ENCODE measurements around the gene POLR3E.
"Not testable (repeated sequence)": the region's sequence is repeated elsewhere in the genome, so short reads cannot be mapped to it uniquely, and the experiment has no call there.

Gene POLR3E

DNA sequence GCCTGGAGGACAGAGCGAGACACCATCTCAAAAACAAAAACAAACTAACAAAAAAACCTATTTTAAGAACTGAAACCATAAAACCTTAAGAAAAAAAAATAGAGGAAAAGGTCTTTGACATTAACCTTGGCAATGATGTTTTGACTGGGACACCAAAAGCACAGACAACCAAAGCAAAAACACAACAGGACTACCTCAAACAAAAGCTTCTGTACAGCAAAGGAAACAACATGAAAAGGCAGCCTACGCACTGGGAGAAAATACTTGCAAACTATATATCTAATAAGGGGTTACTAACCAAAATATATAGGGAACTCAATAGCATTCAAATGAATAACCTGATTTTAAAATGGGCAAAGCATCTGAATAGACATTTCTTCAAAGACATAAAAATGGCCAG lies 44.9 kb downstream of the POLR3E start:
- Histone ChIP-seq H3K27me3 (replicated peaks; ENCODE audit: control insufficient read depth, insufficient read depth, low read length) (no peaks in the 10 kb centered on the region), H3K36me3 (ENCODE audit: control insufficient read depth, insufficient read depth, low read length, severe bottlenecking) (peaks cover 49% of the 10 kb centered on the region), H3K9ac (ENCODE audit: low read length) (no peak overlapping the region), H3K9me3 (ENCODE audit: control insufficient read depth, low read length) (peaks cover 12% of the 10 kb centered on the region), H3K4me3 (ENCODE audit: low read length) (no peak overlapping the region), H3K4me1 (ENCODE audit: control insufficient read depth, insufficient read depth, low read length) (no peaks in the 10 kb centered on the region)
- no peak for DNase-seq (ENCODE audit: low read depth)

DNA sequence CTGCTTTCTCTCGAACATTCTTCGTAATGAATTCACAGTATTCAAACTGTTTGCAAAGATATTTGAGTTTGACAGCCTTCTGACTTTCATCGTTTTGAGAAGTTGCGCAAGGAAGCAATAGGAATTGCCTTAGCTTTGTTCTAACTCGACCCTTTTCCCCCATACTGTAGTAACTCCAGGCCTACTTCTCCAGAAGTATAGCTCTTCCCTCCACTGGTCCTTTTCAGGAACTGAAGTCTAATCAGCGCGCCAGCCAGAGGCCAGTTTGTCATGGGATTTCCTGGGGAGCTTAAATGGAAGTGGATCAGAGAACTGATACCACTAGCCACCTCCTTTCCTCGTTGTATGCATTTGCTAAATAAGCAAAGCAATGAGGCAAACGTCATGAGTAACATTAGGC lies 49.3 kb downstream of the POLR3E start:
- H3K9me3 ChIP-seq (ENCODE audit: control insufficient read depth, low read length) = no peaks in the 10 kb centered on the region
- peaks cover 63% of the 10 kb centered on the region for H3K36me3 ChIP-seq (ENCODE audit: control insufficient read depth, insufficient read depth, low read length, severe bottlenecking)
- no peak for DNase-seq (ENCODE audit: low read depth)
- no peak overlapping the region for H3K9ac ChIP-seq (ENCODE audit: low read length)
- no peaks in the 10 kb centered on the region for H3K4me1 ChIP-seq (ENCODE audit: control insufficient read depth, insufficient read depth, low read length)
- no peak overlapping the region for H3K4me3 ChIP-seq (ENCODE audit: low read length)
- H3K27me3 ChIP-seq (replicated peaks; ENCODE audit: control insufficient read depth, insufficient read depth, low read length) = no peaks in the 10 kb centered on the region

DNA sequence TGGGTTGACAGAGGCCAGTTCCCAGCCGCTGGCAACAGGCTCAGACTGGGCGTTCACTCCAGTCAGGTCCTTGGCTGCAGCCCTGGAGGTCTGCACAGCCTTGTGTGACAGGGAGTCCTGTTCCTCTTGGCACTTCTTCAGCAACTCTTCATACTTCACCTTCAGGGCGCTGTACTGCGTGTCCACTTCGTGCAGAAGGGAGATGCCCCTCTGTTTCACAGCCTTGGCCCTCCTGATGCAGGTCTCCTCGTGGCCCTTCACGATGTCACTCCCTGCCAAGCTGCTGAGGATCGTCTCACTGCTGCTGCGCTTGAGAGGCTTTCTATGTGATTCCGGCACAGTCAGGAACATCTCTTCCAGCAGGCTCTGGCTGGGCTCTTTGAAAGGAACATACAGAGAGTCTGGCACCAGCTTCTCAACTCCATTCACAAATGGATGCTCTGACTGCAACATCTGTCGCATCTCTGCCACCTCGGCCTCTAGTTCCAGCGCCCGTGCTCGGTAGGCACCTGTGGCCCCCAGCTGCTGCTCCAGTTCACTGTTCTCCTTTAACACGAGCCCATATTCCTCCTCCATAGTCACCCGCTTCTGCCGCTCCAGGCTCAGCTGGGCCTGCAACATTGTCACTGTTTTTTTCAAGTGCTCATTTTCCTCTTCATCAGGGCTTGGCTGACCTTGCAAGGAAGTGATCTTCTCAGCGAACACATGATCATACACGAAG lies 50.1 kb downstream of the POLR3E start:
- Histone ChIP-seq H3K9ac (ENCODE audit: low read length) (no peak overlapping the region), H3K4me1 (ENCODE audit: control insufficient read depth, insufficient read depth, low read length) (peaks cover 2% of the 10 kb centered on the region), H3K36me3 (ENCODE audit: control insufficient read depth, insufficient read depth, low read length, severe bottlenecking) (peaks cover 63% of the 10 kb centered on the region), H3K27me3 (replicated peaks; ENCODE audit: control insufficient read depth, insufficient read depth, low read length) (no peaks in the 10 kb centered on the region), H3K4me3 (ENCODE audit: low read length) (no peak overlapping the region), H3K9me3 (ENCODE audit: control insufficient read depth, low read length) (no peaks in the 10 kb centered on the region)
- no peak for DNase-seq (ENCODE audit: low read depth)

DNA sequence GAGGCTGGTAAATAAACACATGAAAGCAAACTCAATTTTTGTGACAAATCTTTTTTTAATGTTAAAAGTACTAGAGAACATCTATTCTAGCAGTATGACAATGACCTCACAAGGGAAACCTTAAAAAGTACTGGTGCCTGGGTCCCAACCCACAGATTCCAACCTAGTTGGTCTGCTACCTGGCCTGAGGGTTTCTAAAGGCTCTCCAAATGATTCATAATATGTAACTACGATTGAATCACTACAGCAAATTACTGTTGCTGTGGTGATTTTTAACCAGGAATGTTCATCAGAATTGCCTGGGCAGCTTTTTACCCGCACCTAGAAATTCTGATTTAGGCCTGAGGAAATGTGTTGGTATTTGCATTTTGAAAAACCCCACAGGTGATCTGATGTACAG lies 51.1 kb downstream of the POLR3E start:
- Histone ChIP-seq H3K9ac (ENCODE audit: low read length) (no peak overlapping the region), H3K4me1 (ENCODE audit: control insufficient read depth, insufficient read depth, low read length) (peaks cover 12% of the 10 kb centered on the region), H3K4me3 (ENCODE audit: low read length) (no peak overlapping the region), H3K36me3 (ENCODE audit: control insufficient read depth, insufficient read depth, low read length, severe bottlenecking) (peaks cover 60% of the 10 kb centered on the region), H3K9me3 (ENCODE audit: control insufficient read depth, low read length) (no peaks in the 10 kb centered on the region), H3K27me3 (replicated peaks; ENCODE audit: control insufficient read depth, insufficient read depth, low read length) (no peaks in the 10 kb centered on the region)
- DNase-seq (ENCODE audit: low read depth) = no peak

DNA sequence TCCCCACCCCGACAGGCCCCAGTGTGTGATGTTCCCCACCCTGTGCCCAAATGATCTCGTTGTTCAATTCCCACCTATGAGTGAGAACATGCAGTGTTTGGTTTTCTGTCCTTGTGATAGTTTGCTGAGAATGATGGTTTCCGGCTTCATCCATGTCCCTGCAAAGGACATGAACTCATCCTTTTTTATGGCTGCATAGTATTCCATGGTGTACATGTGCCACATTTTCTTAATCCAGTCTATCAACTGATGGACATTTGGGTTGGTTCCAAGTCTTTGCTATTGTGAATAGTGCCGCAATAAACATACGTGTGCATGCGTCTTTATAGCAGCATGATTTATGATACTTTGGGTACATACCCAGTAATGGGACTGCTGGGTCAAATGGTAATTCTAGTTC lies 53.8 kb downstream of the POLR3E start:
- H3K9me3 ChIP-seq (ENCODE audit: control insufficient read depth, low read length); DNase-seq (ENCODE audit: low read depth); H3K4me3 ChIP-seq (ENCODE audit: low read length); H3K27me3 ChIP-seq (replicated peaks; ENCODE audit: control insufficient read depth, insufficient read depth, low read length); H3K9ac ChIP-seq (ENCODE audit: low read length): not testable (repeated sequence)
- peaks cover 43% of the 10 kb centered on the region for H3K36me3 ChIP-seq (ENCODE audit: control insufficient read depth, insufficient read depth, low read length, severe bottlenecking)
- H3K4me1 ChIP-seq (ENCODE audit: control insufficient read depth, insufficient read depth, low read length) = peaks cover 23% of the 10 kb centered on the region

DNA sequence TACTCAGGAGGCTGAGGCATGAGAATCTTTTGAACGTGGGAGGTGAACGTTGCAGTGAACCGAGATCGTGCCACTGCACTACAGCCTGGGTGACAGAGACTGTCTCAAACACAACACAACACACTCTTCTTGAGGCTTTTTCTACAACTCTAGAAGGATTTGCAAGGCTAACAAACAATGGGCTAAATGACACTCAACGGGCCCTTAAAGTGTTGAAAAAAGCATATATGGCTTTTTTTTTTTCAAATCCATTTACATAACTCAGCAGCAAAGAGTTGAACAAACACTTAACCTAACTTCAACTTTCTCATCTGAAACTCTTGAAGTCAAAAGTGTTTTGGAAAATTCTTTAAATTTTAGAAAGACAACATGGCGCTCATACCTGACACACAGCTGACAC lies 54.9 kb downstream of the POLR3E start:
- no peak overlapping the region for H3K9ac ChIP-seq (ENCODE audit: low read length)
- no peaks in the 10 kb centered on the region for H3K9me3 ChIP-seq (ENCODE audit: control insufficient read depth, low read length)
- H3K4me1 ChIP-seq (ENCODE audit: control insufficient read depth, insufficient read depth, low read length) = peaks cover 23% of the 10 kb centered on the region
- no peak overlapping the region for H3K4me3 ChIP-seq (ENCODE audit: low read length)
- H3K27me3 ChIP-seq (replicated peaks; ENCODE audit: control insufficient read depth, insufficient read depth, low read length) = no peaks in the 10 kb centered on the region
- no peak for DNase-seq (ENCODE audit: low read depth)
- H3K36me3 ChIP-seq (ENCODE audit: control insufficient read depth, insufficient read depth, low read length, severe bottlenecking) = peaks cover 32% of the 10 kb centered on the region

DNA sequence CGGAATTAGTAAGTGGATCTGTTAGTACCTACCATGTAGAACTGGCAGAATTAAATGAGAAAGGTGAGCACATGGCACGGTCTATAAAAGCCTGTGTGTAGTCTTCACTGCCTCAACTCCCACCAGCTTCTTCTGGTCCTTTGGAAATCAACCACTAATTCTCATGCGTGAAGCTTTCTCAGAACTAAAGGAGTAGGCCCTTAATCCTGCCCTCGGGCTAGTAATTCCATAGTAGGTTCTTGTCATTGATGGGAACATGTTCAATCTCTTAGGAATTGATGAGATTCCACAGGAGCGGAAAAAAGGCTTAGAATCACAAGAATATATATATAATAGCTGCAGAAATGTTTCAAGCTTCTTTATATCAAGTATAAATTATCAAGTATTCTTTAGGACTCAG lies 55.5 kb downstream of the POLR3E start:
- H3K36me3 ChIP-seq (ENCODE audit: control insufficient read depth, insufficient read depth, low read length, severe bottlenecking) = peaks cover 29% of the 10 kb centered on the region
- H3K27me3 ChIP-seq (replicated peaks; ENCODE audit: control insufficient read depth, insufficient read depth, low read length) = no peaks in the 10 kb centered on the region
- H3K4me1 ChIP-seq (ENCODE audit: control insufficient read depth, insufficient read depth, low read length) = peaks cover 23% of the 10 kb centered on the region
- no peak overlapping the region for H3K4me3 ChIP-seq (ENCODE audit: low read length)
- H3K9ac ChIP-seq (ENCODE audit: low read length) = no peak overlapping the region
- DNase-seq (ENCODE audit: low read depth) = no peak
- no peaks in the 10 kb centered on the region for H3K9me3 ChIP-seq (ENCODE audit: control insufficient read depth, low read length)

DNA sequence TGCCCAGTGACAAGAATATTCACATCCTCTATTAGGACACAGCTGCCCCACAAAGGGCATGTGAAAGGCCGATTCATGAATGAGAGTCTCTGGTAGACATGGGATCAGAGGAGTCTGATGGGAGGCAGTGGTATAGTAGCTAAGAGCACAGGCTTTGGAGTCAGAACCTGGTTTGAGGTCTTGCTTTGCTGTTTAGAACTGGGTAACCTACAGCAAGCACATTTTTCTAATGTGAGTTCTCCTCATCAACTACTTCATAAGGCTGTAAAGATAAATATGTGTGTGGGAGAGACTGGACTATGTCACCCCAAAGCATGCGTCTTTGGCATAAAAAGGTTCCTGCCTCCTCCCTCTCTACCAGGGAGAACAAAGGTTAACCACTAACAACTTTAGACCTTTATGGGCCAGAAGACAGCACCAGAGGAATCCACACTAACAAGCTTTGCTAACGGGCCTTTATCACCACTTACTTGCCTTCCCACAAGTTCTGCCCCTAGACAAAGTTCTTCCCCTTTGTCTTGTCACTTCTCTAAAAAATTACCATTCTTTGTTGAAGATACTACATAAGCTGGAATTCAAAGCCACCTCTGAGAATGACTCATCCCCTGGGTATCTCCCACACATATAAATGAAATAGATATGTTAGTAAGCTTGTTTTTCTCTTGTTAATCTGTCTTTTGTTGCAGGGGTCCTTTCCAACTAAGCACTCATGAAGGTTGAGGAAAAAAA lies 56.1 kb downstream of the POLR3E start:
- H3K9me3 ChIP-seq (ENCODE audit: control insufficient read depth, low read length) = no peaks in the 10 kb centered on the region
- H3K36me3 ChIP-seq (ENCODE audit: control insufficient read depth, insufficient read depth, low read length, severe bottlenecking) = peaks cover 24% of the 10 kb centered on the region
- peak; percentile 57 for DNase-seq (ENCODE audit: low read depth)
- peak overlapping the region; percentile 19 for H3K9ac ChIP-seq (ENCODE audit: low read length)
- H3K4me3 ChIP-seq (ENCODE audit: low read length) = peak overlapping the region; percentile 19
- H3K27me3 ChIP-seq (replicated peaks; ENCODE audit: control insufficient read depth, insufficient read depth, low read length) = no peaks in the 10 kb centered on the region
- H3K4me1 ChIP-seq (ENCODE audit: control insufficient read depth, insufficient read depth, low read length) = peaks cover 23% of the 10 kb centered on the region

DNA sequence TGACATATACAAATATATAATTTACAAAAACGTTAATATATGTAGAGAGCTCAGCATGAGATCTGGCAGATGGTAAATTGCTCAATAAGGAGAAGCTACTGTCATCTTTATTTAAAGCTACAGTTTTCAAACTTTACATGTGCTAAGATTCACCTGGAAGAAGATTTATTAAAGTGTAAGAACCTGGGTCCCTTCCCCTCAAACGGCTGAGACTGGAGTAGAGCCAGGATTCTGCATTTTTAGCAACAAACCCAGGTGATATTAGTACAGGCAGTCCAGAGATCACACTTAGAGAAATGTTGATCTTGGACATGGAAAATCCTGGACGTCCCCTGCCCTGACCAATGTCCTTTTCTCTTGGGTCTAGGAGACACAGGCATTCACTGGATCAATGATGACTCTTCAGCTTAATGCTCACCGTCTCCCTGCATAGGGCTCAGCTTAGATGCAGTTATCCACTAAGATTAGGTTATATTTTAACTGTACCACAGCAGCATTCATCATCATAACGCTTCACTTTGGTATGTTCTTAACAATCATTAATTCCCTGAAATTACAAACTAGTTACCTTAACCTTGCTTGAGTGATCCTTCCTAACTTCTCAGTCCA lies 56.8 kb downstream of the POLR3E start:
- H3K9ac ChIP-seq (ENCODE audit: low read length) = peak overlapping the region; percentile 19
- H3K36me3 ChIP-seq (ENCODE audit: control insufficient read depth, insufficient read depth, low read length, severe bottlenecking) = peaks cover 20% of the 10 kb centered on the region
- H3K4me3 ChIP-seq (ENCODE audit: low read length) = peak overlapping the region; percentile 19
- H3K4me1 ChIP-seq (ENCODE audit: control insufficient read depth, insufficient read depth, low read length) = peaks cover 23% of the 10 kb centered on the region
- no peak for DNase-seq (ENCODE audit: low read depth)
- no peaks in the 10 kb centered on the region for H3K27me3 ChIP-seq (replicated peaks; ENCODE audit: control insufficient read depth, insufficient read depth, low read length)
- H3K9me3 ChIP-seq (ENCODE audit: control insufficient read depth, low read length) = no peaks in the 10 kb centered on the region

DNA sequence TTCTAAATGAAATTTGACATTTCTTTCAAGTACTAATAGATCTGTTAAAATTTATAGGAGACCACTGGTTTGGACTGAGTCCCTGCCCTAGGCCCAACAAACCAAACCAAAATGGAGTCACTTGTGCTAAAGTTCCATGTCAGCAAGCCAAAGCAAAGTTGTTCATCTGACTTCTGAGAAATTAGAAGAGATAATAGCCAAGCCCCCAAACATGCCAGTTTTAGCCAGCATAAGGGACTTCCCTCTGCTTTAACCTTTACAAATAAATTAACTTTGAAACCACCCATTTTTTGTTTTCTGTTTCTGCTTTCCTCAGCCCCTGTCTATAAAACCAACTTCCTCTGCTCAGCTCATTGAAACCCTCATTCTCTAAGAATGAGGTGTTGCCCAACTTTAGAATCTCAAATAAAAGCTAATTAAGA lies 58.3 kb downstream of the POLR3E start:
- H3K4me1 ChIP-seq (ENCODE audit: control insufficient read depth, insufficient read depth, low read length) = peaks cover 23% of the 10 kb centered on the region
- H3K4me3 ChIP-seq (ENCODE audit: low read length) = no peak overlapping the region
- DNase-seq (ENCODE audit: low read depth) = no peak
- no peak overlapping the region for H3K9ac ChIP-seq (ENCODE audit: low read length)
- no peaks in the 10 kb centered on the region for H3K9me3 ChIP-seq (ENCODE audit: control insufficient read depth, low read length)
- H3K36me3 ChIP-seq (ENCODE audit: control insufficient read depth, insufficient read depth, low read length, severe bottlenecking) = peaks cover 17% of the 10 kb centered on the region
- no peaks in the 10 kb centered on the region for H3K27me3 ChIP-seq (replicated peaks; ENCODE audit: control insufficient read depth, insufficient read depth, low read length)

DNA sequence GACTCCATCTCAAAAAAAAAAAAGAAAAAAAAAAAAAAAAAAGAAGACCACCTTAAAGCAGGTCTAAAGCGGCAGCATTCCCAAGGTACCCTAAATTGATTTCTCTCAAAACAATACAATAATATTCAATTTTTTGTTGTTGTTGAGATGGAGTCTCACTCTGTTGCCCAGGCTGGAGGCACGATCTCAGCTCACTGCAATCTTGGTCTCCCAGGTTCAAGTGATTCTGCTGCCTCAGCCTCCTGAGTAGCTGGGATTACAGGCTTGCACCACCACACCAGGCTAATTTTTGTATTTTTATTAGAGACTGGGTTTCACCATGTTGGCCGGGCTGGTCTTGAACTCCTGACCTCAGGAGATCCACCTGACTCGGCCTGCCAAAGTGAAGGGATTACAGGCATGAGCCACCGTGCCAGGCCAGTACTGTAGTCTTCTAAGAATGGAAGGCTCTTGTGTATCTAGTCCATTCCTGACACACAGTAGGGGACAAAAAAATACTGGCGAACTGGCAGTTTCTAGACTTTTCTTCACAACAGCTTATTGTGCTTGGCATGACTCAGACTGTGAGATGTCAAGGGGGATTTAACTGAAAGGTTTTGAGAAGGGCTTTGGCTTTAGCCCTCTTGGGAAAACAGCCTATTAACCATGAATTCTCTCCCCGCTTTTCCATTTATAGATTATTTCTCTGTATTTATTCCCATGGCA lies 59.9 kb downstream of the POLR3E start:
- Histone ChIP-seq H3K9ac (ENCODE audit: low read length) (no peak overlapping the region), H3K4me3 (ENCODE audit: low read length) (no peak overlapping the region), H3K27me3 (replicated peaks; ENCODE audit: control insufficient read depth, insufficient read depth, low read length) (no peaks in the 10 kb centered on the region), H3K36me3 (ENCODE audit: control insufficient read depth, insufficient read depth, low read length, severe bottlenecking) (peaks cover 16% of the 10 kb centered on the region), H3K9me3 (ENCODE audit: control insufficient read depth, low read length) (no peaks in the 10 kb centered on the region), H3K4me1 (ENCODE audit: control insufficient read depth, insufficient read depth, low read length) (peaks cover 27% of the 10 kb centered on the region)
- no peak for DNase-seq (ENCODE audit: low read depth)

Data from adipocyte (in vitro differentiated cells).